ENCODE measurements around the gene FAM83D. TPM values are rescaled to one million over a fixed set of nuclear protein-coding genes. Genes with fewer than 3 reads are reported as not detected.

Gene FAM83D
- polyA plus RNA-seq, 1 donor from 2014 or later, result 0.48 TPM

GRCh38 chr20:38937978-38938473 is 11.8 kb downstream of the FAM83D start:
- peaks cover 10% of the 10 kb centered on the region for H3K79me2 ChIP-seq (replicated peaks; ENCODE audit: insufficient read depth, low read length)
- no peaks in the 10 kb centered on the region for H4K20me1 ChIP-seq (ENCODE audit: insufficient read depth)
- H3K27ac ChIP-seq (ENCODE audit: low read length), result no peak overlapping the region
- H3K9ac ChIP-seq (ENCODE audit: low read length), result no peak overlapping the region
- H3K4me2 ChIP-seq (ENCODE audit: low read length), result no peak overlapping the region
- no peaks in the 10 kb centered on the region for H3K36me3 ChIP-seq (ENCODE audit: insufficient read depth, low read length)
- H3K9me2 ChIP-seq (ENCODE audit: insufficient read depth, low read length), result no peaks in the 10 kb centered on the region
- no peak overlapping the region for H2AFZ ChIP-seq (ENCODE audit: low read depth, low read length)
- TF ChIP-seq EZH2 (IDR thresholded peaks at IDR 0.05; ENCODE audit: borderline replicate concordance, insufficient read depth, low read length, poor library complexity, severe bottlenecking) (no peak), MXI1 (conservative IDR thresholded peaks at IDR 0.05; ENCODE audit: poor library complexity, severe bottlenecking) (no peak), EP300 (conservative IDR thresholded peaks at IDR 0.05; ENCODE audit: poor library complexity, severe bottlenecking) (no peak), RAD21 (conservative IDR thresholded peaks at IDR 0.05) (no peak), TAF1 (IDR thresholded peaks at IDR 0.05; ENCODE audit: low read depth) (no peak), POLR2AphosphoS5 (IDR thresholded peaks at IDR 0.05) (no peak), REST (IDR thresholded peaks at IDR 0.05; ENCODE audit: borderline replicate concordance) (no peak), SMC3 (conservative IDR thresholded peaks at IDR 0.05; ENCODE audit: poor library complexity) (no peak)
- TF ChIP-seq, protein P1, sequence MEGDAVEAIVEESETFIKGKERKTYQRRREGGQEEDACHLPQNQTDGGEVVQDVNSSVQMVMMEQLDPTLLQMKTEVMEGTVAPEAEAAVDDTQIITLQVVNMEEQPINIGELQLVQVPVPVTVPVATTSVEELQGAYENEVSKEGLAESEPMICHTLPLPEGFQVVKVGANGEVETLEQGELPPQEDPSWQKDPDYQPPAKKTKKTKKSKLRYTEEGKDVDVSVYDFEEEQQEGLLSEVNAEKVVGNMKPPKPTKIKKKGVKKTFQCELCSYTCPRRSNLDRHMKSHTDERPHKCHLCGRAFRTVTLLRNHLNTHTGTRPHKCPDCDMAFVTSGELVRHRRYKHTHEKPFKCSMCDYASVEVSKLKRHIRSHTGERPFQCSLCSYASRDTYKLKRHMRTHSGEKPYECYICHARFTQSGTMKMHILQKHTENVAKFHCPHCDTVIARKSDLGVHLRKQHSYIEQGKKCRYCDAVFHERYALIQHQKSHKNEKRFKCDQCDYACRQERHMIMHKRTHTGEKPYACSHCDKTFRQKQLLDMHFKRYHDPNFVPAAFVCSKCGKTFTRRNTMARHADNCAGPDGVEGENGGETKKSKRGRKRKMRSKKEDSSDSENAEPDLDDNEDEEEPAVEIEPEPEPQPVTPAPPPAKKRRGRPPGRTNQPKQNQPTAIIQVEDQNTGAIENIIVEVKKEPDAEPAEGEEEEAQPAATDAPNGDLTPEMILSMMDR (IDR thresholded peaks at IDR 0.05; ENCODE audit: poor library complexity, severe bottlenecking), result no peak
- H3F3A ChIP-seq (ENCODE audit: insufficient read depth, low read length, poor library complexity, severe bottlenecking), result no peaks in the 10 kb centered on the region
- no peaks in the 10 kb centered on the region for H3K9me3 ChIP-seq (ENCODE audit: low read length)
- no peaks in the 10 kb centered on the region for H3K27me3 ChIP-seq (ENCODE audit: insufficient read depth, low read depth, low read length)
- no peak overlapping the region for H3K4me3 ChIP-seq (ENCODE audit: low read length)

DNA sequence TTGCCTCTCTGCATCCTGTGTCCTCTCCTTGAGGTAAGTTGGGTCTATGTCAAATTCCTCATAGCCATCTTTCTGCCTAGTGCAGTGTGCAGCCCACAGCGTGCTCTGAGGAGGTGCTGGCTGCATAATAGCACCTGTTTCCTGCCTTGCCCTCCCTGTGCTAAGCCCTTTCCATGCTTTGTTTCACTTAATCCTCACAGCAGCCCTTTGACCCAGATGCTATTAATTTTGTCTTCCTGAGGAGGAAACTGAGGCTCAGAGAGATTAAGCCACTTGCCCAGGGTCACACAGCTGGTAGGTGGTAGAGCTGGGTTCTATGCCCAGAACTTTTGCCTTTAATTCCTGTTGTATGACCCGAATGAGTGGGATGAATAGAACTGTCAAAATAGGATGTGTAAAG is 13.5 kb downstream of the FAM83D start:
- H3K4me2 ChIP-seq (ENCODE audit: low read length), result no peak overlapping the region
- H3K27me3 ChIP-seq (ENCODE audit: insufficient read depth, low read depth, low read length), result no peaks in the 10 kb centered on the region
- no peak for TF ChIP-seq MXI1 (conservative IDR thresholded peaks at IDR 0.05; ENCODE audit: poor library complexity, severe bottlenecking)
- TF ChIP-seq, protein P1 (IDR thresholded peaks at IDR 0.05; ENCODE audit: poor library complexity, severe bottlenecking), result no peak
- no peak for TF ChIP-seq EZH2 (IDR thresholded peaks at IDR 0.05; ENCODE audit: borderline replicate concordance, insufficient read depth, low read length, poor library complexity, severe bottlenecking)
- TF ChIP-seq EP300 (conservative IDR thresholded peaks at IDR 0.05; ENCODE audit: poor library complexity, severe bottlenecking), result no peak
- no peak for TF ChIP-seq RAD21 (conservative IDR thresholded peaks at IDR 0.05)
- no peak for TF ChIP-seq POLR2AphosphoS5 (IDR thresholded peaks at IDR 0.05)
- TF ChIP-seq SMC3 (conservative IDR thresholded peaks at IDR 0.05; ENCODE audit: poor library complexity), result no peak
- no peak for TF ChIP-seq TAF1 (IDR thresholded peaks at IDR 0.05; ENCODE audit: low read depth)
- no peak for TF ChIP-seq REST (IDR thresholded peaks at IDR 0.05; ENCODE audit: borderline replicate concordance)
- no peaks in the 10 kb centered on the region for H3K9me3 ChIP-seq (ENCODE audit: low read length)
- H3K36me3 ChIP-seq (ENCODE audit: insufficient read depth, low read length), result no peaks in the 10 kb centered on the region
- no peaks in the 10 kb centered on the region for H4K20me1 ChIP-seq (ENCODE audit: insufficient read depth)
- H3K9me2 ChIP-seq (ENCODE audit: insufficient read depth, low read length), result no peaks in the 10 kb centered on the region
- no peak overlapping the region for H3K4me3 ChIP-seq (ENCODE audit: low read length)
- H3F3A ChIP-seq (ENCODE audit: insufficient read depth, low read length, poor library complexity, severe bottlenecking), result no peaks in the 10 kb centered on the region
- peaks cover 6% of the 10 kb centered on the region for H3K79me2 ChIP-seq (replicated peaks; ENCODE audit: insufficient read depth, low read length)
- H2AFZ ChIP-seq (ENCODE audit: low read depth, low read length), result no peak overlapping the region
- H3K27ac ChIP-seq (ENCODE audit: low read length), result no peak overlapping the region
- H3K9ac ChIP-seq (ENCODE audit: low read length), result no peak overlapping the region
